HEK293 (cell line): ENCODE measurements around the gene RPL7A.

Experiments used
- KLF16 ChIP-seq: fragments of 450-650 bp; formaldehyde crosslinking; IDR thresholded peaks from 2 replicates; pipeline ENCODE4 v1.5.1; 2017; ENCODE audit warnings: missing biosample characterization, missing genetic modification characterization
- ZBTB17 ChIP-seq: fragments of 450-650 bp; formaldehyde crosslinking; IDR thresholded peaks from 2 replicates; pipeline ENCODE4 v1.5.1; 2016; ENCODE audit warnings: missing biosample characterization, missing genetic modification characterization
- ZNF561 ChIP-seq: fragments of 450-650 bp; IDR thresholded peaks from 2 replicates; pipeline ENCODE4 v1.5.1; 2018; ENCODE audit warnings: missing biosample characterization, missing genetic modification characterization, borderline replicate concordance
- TF ChIP-seq, protein P1 (sequence below): fragments of 450-650 bp; formaldehyde crosslinking; IDR thresholded peaks from 2 replicates; pipeline ENCODE4 v1.5.1; 2016; ENCODE audit warnings: missing biosample characterization, missing genetic modification characterization
- TF ChIP-seq, protein P2 (sequence below): fragments of 450-650 bp; formaldehyde crosslinking; IDR thresholded peaks from 2 replicates; pipeline ENCODE4 v1.5.1; 2016; ENCODE audit warnings: missing biosample characterization, missing genetic modification characterization, borderline replicate concordance

DNA sequence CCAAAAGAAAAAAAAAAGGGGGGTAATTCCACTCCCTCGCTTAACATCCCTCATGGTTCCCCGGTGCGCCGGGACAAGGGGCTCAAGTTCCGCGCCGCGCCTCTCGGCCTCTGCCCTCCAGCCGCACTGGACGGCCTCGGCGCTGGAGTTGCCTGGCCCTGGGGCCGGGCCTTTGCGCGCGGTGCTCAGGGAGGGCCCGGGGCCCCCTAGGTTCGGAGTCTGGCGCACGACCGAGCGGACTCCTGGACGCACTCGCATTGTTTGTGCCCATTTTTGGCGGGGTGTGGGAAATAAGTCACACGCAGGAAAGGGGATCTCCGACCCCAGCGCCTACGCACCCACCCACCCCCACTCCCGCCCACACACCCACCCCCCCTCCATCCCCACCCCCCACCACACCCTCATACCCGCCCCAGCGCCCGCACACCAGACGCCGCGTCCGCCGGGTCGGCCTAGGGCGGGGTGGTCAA lies 468 bp upstream of the RPL7A start:
- TF ChIP-seq KLF16 (tag by site-specific recombination) (no peak), ZNF561 (0 out of 2 replicates have a peak, but pooled peaks have one; percentile 60), ZBTB17 (no peak)
- TF ChIP-seq, protein P1, sequence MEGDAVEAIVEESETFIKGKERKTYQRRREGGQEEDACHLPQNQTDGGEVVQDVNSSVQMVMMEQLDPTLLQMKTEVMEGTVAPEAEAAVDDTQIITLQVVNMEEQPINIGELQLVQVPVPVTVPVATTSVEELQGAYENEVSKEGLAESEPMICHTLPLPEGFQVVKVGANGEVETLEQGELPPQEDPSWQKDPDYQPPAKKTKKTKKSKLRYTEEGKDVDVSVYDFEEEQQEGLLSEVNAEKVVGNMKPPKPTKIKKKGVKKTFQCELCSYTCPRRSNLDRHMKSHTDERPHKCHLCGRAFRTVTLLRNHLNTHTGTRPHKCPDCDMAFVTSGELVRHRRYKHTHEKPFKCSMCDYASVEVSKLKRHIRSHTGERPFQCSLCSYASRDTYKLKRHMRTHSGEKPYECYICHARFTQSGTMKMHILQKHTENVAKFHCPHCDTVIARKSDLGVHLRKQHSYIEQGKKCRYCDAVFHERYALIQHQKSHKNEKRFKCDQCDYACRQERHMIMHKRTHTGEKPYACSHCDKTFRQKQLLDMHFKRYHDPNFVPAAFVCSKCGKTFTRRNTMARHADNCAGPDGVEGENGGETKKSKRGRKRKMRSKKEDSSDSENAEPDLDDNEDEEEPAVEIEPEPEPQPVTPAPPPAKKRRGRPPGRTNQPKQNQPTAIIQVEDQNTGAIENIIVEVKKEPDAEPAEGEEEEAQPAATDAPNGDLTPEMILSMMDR = no peak
- TF ChIP-seq, protein P2, sequence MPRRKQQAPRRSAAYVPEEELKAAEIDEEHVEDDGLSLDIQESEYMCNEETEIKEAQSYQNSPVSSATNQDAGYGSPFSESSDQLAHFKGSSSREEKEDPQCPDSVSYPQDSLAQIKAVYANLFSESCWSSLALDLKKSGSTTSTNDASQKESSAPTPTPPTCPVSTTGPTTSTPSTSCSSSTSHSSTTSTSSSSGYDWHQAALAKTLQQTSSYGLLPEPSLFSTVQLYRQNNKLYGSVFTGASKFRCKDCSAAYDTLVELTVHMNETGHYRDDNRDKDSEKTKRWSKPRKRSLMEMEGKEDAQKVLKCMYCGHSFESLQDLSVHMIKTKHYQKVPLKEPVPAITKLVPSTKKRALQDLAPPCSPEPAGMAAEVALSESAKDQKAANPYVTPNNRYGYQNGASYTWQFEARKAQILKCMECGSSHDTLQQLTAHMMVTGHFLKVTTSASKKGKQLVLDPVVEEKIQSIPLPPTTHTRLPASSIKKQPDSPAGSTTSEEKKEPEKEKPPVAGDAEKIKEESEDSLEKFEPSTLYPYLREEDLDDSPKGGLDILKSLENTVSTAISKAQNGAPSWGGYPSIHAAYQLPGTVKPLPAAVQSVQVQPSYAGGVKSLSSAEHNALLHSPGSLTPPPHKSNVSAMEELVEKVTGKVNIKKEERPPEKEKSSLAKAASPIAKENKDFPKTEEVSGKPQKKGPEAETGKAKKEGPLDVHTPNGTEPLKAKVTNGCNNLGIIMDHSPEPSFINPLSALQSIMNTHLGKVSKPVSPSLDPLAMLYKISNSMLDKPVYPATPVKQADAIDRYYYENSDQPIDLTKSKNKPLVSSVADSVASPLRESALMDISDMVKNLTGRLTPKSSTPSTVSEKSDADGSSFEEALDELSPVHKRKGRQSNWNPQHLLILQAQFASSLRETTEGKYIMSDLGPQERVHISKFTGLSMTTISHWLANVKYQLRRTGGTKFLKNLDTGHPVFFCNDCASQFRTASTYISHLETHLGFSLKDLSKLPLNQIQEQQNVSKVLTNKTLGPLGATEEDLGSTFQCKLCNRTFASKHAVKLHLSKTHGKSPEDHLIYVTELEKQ (tag by site-specific recombination) = no peak
